ENCODE results near the gene PACRG.

DNA sequence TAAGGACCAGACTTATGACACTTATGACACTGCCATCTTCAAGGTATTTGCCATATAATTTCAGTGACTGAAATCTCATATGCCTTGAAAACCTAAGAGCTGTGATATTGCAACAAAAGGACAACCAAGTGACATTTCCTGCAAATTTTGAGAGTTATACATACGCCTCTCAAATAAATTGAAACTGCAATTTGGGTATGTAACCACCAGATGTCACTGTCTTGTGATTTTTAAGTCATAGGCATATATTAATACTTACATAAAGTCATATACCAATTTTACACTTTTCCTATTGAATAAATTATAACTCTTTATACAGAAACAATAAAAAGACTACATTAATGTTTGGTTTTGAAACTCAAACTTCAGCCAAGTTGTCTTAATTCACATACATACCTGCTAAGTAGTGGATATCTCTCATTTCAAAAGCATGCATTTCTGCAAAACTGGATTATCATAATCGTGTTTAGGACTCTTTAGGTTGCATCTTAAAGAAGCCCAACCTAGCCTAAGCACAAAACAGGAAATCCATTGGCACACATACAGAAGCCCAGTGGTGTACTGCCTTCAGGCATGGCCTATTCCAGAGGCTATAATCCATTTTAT lies 180.2 kb downstream of the PACRG start:
- TF ChIP-seq, protein P1, sequence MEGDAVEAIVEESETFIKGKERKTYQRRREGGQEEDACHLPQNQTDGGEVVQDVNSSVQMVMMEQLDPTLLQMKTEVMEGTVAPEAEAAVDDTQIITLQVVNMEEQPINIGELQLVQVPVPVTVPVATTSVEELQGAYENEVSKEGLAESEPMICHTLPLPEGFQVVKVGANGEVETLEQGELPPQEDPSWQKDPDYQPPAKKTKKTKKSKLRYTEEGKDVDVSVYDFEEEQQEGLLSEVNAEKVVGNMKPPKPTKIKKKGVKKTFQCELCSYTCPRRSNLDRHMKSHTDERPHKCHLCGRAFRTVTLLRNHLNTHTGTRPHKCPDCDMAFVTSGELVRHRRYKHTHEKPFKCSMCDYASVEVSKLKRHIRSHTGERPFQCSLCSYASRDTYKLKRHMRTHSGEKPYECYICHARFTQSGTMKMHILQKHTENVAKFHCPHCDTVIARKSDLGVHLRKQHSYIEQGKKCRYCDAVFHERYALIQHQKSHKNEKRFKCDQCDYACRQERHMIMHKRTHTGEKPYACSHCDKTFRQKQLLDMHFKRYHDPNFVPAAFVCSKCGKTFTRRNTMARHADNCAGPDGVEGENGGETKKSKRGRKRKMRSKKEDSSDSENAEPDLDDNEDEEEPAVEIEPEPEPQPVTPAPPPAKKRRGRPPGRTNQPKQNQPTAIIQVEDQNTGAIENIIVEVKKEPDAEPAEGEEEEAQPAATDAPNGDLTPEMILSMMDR (IDR thresholded peaks at IDR 0.05), result no peak
- no peak for TF ChIP-seq POLR2A (IDR thresholded peaks at IDR 0.05)
- TF ChIP-seq POLR2AphosphoS5 (IDR thresholded peaks at IDR 0.05), result no peak
